DMS79 treated with DMSO at 0.1 percent for 48 hours (cell line): Measurements from ENCODE around the gene OR56B1.
"Not testable (repeated sequence)": the region's sequence is repeated elsewhere in the genome, so short reads cannot be mapped to it uniquely, and the experiment has no call there.

Experiments used
- DNase-seq: peaks from one replicate; lab custom pipeline; 2025; lab: John Stamatoyannopoulos, UW

The OR56B1 gene, protein sequence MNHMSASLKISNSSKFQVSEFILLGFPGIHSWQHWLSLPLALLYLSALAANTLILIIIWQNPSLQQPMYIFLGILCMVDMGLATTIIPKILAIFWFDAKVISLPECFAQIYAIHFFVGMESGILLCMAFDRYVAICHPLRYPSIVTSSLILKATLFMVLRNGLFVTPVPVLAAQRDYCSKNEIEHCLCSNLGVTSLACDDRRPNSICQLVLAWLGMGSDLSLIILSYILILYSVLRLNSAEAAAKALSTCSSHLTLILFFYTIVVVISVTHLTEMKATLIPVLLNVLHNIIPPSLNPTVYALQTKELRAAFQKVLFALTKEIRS

DNA sequence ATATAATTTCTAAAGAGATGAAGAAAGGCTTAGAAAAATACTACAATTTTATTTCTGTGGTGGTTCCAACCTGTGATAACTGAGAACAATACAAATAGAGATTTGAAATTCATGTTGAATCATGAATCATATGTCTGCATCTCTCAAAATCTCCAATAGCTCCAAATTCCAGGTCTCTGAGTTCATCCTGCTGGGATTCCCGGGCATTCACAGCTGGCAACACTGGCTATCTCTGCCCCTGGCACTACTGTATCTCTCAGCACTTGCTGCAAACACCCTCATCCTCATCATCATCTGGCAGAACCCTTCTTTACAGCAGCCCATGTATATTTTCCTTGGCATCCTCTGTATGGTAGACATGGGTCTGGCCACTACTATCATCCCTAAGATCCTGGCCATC is at the start of gene OR56B1:
Gene OR56B1 (plus strand): TSS at position 53 of the 400 bp plus-strand sequence. CDS start 69 bp downstream, at position 122.
- no peak for DNase-seq

DNA sequence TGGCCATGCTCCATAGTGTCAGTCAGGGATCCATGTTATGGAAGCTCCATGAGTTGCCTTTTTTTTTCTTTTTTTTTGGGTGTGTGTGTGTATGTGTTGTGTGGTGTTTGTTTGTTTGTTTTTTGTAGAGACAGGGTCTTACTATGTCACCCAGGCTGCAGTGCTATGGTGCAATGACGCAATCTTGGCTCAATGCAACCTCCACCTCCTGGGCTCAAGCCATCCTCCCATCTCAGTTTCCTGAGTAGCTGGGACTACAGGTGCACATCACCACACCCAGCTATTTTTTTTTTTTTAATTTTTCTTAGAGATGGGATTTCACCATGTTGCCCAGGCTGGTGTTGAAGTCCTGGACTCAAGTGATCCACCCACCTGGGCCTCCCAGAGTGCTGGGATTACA is 47.8 kb upstream of the OR56B1 start:
- no peak for DNase-seq

DNA sequence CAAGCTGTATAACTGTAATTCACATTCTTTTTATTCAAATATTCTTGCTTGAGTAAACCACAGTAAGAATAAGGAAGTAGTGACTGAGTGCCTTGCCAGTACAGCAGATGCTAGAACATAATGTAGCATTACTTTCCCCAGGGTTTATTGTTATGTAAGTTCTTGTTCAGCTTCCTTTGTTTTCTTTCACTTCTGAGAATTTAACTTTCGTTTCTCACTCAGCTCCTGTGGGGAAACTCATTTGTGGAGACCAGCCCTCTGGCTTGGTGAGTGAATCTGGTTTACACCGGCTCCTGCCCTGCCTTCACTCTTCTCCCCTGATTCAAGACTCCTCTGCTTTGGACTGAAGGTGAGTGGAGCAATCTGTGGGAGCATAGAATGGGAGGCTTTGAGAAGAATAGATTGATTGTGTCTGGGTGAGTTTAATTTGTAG is 46.7 kb upstream of the OR56B1 start, which contains the start of gene TRIM22:
Gene TRIM22 (plus strand): TSS at position 240 of the 433 bp plus-strand sequence. CDS start 6,443 bp downstream, outside the sequence.
- no peak for DNase-seq

DNA sequence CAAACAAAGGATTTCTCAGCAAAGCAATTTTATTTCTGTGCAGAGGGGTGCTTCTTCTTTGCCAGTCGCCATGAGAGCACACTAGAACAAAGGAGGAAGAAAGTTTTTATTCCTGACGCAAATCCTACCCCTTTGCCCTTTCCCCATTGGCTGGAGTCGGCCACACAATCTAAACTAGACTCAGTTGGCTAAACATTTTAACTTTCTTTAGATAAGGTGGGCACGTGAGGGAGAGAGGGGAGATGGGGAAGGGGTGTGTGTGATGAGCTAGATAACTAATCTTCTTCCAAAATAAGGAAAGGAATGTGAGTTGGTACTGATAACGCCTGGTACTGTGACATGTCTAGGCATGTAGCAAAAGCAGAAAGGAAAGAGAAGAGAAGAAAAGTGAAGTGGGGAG is 46.0 kb upstream of the OR56B1 start:
- DNase-seq: no peak

DNA sequence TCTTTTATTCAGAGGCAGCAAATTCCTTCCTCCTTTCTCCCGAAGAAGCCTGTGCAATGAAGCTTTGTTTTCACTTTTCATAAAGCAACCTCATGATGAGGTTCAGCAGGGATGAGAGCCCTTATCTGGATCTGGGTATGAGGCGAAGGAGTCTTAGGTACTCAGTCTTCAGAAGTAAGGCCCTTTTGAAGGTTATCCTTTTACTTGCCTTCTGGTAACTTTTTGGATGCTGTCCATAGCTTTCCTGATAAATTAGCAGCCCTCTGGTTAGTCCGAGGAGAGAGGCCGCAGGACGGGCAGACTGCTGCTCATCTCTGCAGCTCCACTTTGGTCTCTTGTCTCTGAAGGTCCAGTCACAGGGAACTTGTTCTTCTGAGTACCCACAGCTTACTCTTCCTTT is 45.5 kb upstream of the OR56B1 start:
- DNase-seq: no peak

DNA sequence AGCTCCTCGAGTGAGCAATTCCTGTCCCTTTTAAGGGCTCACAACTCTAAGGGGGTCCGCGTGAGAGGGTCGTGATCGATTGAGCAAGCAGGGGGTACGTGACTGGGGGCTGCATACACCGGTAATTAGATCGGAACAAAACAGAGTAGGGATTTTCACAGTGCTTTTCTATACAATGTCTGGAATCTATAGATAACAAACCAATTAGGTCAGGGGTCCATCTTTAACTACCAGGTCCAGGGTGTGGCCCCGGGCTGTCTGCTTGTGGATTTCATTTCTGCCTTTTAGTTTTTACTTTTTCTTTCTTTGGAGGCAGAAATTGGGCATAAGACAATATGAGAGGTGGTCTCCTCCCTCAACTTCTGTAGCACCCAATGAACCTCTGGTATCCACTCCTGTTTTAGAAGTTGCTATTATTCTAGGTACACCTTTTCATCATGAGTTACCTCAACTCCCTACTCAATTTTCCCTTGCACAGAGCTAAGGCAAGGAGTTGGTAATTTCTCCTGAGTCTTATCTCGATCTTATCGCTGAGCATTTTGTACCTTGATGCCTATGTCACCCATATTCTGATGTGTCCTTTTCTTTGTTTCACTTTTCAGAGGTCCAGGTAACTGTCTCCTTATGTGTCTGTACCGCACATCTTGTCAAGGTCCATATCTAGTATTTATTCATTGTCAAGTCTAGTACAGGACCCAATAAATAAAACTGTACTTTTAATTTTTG is 44.8 kb upstream of the OR56B1 start:
- DNase-seq: not testable (repeated sequence)

DNA sequence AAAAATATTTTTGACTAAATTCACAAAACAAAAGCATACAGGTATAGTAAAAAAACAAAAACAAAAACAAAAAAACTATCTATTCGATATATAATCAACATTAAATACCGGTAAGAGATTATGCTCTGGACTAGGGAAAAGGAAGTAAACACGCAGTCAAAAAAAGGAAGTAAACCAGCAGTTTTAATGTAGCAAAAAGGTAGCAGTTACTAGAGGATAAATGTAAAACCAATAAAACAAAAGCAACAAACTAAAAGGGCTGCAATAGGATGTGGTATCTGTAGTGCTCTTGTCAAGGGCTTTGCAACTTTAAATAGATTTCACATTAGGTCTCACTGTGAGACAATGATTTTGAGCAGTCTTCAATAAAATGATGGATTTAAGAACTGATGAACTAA is 44.3 kb upstream of the OR56B1 start:
- DNase-seq: no peak

DNA sequence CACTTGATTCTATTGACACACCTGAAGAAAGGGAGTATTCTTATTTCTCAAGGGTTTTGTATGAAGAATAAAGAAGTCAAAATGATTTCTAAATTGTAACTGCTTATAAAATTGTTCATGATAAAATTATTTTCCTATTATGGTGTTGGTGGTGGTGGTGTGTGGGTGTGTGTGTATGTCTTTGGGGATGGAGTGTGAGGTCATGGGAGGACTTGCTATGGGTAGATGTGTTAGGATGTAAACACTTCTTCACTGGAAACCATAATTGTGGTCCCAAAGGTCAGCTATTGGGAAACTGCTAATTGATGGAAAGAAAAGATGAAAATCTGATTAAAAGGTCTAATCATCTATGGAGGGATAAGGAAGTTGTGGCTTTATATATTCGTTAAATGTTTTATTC is 41.6 kb upstream of the OR56B1 start:
- DNase-seq: no peak

DNA sequence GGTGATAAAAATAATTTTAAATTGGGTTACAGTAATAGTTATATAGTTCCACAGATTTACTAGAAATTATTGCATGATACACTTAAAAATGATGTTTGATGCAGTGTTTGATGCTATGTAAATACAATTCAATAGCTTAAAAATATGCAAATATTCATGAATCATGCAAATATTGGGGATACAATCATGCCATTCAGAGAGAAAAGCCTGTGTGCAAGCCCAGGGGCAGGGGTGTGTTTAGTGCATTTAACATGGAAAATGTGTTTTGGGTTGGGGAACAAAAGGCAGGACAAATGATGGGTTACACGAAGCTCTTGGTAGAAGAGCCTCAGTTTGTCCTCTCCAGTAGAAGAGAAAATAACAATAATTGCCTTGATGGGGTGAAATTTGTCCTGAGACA is 40.7 kb upstream of the OR56B1 start:
- DNase-seq: no peak

DNA sequence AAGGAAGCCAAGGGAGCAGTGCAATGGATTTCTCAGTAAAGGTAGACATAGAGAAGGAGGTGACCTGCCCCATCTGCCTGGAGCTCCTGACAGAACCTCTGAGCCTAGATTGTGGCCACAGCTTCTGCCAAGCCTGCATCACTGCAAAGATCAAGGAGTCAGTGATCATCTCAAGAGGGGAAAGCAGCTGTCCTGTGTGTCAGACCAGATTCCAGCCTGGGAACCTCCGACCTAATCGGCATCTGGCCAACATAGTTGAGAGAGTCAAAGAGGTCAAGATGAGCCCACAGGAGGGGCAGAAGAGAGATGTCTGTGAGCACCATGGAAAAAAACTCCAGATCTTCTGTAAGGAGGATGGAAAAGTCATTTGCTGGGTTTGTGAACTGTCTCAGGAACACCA is 40.0 kb upstream of the OR56B1 start:
- no peak for DNase-seq

DNA sequence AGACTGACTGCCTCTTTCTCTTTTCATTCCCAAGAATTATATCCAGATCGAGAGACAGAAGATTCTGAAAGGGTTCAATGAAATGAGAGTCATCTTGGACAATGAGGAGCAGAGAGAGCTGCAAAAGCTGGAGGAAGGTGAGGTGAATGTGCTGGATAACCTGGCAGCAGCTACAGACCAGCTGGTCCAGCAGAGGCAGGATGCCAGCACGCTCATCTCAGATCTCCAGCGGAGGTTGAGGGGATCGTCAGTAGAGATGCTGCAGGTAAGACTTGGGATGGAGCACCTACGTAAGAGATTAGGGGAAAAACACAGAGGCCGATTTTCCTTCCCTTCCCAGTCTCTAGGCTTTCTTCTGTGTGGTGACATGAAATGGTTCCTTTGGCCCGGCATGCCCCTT is 38.0 kb upstream of the OR56B1 start:
- DNase-seq: no peak

DNA sequence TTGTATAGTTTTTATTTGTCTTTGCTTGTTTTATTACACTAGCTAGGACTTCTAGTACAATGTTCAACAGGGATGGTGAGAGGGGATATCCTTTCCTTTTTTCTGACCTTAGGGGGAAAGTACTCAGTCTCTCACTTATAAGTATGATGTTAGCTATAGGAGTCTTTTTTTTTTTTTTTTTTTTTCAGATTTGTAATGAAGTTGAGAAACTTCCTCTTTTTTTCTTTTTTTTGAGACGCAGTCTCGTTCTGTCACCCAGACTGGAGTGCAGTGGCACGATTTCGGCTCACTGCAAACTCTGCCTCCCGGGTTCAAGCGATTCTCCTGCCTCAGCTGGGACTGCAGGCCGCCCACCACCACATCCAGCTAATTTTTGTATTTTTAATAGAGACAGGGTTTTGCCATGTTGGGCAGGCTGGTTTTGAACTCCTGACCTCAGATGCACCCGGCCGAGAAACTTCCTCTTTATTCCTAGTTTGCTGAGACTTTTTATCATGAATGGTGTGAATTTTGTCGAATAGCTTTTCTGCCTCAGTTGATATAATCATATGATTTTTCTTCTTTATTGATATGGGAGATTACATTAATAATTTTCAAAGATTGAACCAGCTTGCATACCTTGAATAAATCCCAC is 35.7 kb upstream of the OR56B1 start:
- no peak for DNase-seq

DNA sequence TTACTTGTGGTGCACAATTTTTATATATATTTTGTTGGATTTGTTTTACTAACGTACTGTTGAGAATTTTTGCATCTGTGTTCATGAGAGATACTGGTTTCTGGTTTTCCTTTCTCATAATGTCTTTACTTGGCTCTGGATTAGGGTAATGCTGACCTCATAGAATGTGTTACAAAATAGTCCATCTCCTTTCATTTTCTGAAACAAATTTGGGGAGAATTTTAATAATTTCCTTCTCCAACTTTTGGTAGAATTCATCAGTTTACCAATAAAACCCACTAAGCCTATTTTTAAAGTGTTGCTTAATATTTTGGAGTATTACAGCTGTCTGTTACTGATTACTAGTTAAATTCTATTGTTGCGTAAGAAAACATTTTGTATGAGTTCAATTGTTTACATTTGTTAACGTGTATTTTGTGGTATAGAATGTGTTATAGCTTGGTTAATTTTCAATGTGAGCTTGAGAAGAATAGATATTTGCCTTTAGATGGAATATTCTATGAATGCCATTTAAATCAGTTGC is 35.1 kb upstream of the OR56B1 start:
- no peak for DNase-seq

DNA sequence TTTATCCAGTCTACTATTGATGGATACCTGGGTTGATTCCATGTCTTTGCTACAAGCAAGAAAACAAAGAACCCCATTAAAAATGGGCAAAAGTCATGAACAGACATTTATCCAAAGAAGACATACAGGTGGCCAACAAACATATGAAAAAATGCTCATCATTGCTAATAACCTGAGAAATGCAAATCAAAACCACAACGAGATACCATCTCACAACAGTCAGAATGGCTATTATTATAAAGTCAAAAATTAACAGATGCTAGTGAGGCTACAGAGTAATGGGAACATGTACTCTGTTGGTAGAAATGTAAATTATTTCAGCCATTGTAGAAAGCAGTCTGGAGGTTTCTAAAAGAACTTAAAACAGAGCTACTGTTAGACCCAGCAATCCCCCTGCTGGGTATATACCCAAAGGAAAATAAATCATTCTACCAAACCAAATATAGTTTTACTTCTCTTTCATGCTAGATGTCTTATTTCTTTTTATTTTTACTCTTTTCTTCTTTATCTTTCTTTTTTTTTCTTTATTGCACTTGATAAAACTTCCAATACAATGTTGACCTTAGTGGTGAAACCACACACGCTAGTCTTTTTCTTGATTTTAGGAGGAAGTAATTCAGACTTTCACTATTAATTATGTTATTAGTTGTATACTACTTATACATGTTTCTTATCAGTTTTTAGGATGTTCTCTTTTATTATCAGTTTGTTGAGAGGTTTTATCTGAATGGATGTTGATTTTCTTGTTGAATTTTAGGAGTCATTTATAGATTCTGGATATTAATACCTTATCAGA is 32.3 kb upstream of the OR56B1 start:
- no peak for DNase-seq

DNA sequence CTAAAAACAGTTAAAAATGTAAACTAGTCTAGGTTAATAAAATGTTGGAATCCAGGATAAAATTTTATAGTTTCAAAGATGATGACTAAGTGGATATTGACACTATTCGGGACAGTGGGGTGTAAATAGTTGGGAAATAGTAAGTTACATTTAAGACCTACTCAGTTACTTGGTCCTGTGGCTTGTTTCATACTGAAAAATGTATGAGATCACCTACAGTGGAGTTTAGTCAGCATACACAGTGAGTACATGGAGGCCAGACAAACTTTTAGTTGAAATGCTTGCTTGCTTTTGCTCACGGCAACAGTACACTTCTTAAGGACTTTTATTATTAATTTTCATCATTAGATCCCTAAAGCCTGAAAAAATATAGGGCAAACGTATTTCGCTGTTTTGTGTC is 30.6 kb upstream of the OR56B1 start:
- DNase-seq: no peak

DNA sequence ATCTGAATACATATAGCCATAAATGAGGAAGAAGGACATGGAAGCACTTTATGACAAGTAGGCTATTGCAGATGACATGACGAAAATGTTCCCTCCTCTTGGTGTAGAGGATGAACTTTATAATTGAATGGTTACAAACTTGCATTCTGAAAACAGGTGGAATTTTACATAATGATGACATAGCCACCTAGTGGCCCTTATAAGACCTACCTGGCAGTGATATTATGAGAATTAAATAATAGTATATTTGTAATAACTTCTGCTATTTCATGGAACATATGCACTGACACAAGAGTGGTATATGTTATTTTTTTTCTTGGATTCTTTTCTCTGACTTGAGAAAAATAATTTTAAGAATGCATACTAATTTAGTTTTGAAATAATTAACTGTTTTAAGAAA is 23.7 kb upstream of the OR56B1 start:
- no peak for DNase-seq

DNA sequence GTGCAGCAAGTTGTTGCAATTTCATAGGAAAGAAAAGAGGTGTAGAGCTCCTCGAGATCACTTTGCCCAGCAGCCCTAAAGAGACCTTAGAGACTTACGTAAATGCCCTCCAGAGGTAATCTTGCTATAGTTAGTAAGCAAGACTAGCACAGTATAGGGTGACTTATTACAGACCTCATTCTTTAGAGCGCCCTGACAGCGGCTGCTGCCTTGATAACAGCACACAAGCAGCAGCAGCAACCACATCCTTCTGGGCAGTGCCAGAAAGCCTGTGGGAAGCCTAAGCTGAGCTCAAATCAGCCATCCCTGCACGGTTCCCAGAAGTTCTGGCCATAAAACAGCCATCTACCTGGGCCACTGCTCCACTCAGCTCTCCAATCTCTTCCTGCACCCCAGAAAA is 22.6 kb upstream of the OR56B1 start:
- no peak for DNase-seq

DNA sequence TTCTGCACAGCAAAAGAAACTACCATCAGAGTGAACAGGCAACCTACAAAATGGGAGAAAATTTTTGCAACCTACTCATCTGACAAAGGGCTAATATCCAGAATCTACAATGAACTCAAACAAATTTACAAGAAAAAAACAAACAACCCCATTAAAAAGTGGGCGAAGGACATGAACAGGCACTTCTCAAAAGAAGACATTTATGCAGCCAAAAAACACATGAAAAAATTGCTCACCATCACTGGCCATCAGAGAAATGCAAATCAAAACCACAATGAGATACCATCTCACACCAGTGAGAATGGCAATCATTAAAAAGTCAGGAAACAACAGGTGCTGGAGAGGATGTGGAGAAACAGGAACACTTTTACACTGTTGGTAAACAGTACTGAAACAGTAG is 19.7 kb upstream of the OR56B1 start:
- DNase-seq: not testable (repeated sequence)

DNA sequence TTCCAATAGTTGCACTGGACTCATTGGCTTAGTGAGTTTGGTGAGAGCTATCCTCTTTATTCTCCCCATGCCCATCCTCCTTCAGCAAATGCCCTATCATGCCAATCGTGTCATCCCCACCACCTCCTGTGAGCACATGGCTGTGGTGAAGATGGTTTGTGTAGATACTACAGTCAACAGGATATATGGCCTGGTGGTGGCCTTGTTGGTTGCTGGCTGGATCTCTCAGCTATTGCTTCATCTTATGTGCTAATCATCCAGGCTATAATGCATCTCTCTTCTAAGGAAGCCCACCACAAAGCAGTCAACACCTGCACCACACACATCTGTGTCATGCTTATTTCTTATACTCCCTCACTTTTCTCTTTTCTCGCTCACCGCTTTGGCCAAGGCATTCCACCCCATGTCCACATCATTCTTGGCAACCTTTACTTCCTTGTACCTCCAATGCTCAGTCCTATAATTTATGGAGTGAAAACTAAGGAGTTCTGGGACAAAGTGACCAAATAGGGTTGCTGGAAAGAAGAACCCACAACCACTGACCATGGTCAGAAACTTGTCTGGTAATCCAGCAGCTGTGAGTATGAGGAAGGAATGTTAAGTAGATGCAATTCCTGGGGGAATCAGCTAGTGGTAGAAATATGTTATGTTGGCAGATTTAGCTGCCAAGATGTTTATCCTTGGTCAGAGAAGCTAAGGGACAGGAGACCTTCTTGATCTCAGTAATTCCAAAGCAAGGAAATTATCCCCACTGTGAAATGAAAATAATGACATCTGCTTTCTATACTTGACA is 16.3 kb upstream of the OR56B1 start:
- no peak for DNase-seq

DNA sequence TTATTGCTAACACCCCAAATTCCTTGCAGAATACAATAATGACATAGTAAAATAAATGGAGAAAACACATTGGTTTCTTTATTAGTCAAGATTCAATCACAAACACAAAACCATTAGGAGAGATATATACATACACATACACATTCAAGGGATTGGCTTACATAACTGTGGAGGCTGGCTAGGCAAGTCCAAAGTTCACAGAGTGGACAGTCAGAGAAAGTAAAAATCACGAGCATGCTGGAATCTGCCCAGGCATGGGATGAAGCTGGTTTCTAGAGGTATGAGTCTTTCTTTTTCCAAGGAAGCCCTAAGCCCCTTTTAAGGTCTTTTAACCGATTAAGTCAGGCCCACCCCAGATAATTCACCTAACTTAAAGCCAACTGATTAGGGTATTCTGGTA is 13.6 kb upstream of the OR56B1 start:
- DNase-seq: no peak

DNA sequence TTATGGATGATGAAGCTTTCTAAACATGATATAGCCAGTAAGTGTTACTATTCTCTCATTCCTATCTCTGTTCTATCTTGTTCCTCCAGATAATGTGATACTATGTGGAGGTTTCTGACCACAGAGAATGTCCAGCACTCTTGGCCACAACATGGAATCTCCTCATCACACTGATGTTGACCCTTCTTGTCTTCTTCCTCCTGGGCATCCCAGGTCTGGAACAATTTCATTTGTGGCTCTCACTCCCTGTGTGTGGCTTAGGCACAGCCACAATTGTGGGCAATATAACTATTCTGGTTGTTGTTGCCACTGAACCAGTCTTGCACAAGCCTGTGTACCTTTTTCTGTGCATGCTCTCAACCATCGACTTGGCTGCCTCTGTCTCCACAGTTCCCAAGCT is 9.9 kb upstream of the OR56B1 start:
- no peak for DNase-seq
